ENCODE data around the gene SERPINB5.

The SERPINB5 gene

GRCh38 chr18:63470751-63471150 lies 6.0 kb upstream of the SERPINB5 start:
- no peaks in the 10 kb centered on the region for H3K4me1 ChIP-seq (ENCODE audit: insufficient read depth, low read length)
- H3K27me3 ChIP-seq (ENCODE audit: control insufficient read depth in 1 of 2, insufficient read depth in 2 of 2, low read length in 2 of 2) = no peaks in the 10 kb centered on the region
- no peaks in the 10 kb centered on the region for H3K36me3 ChIP-seq (ENCODE audit: insufficient read depth, low read length)
- H3K9ac ChIP-seq (ENCODE audit: low read length) = no peak overlapping the region
- no peaks in the 10 kb centered on the region for H3K9me3 ChIP-seq (ENCODE audit: low read length)
- H3K4me3 ChIP-seq (ENCODE audit: low read depth in 1 of 2, low read length in 2 of 2) = no peak overlapping the region
- no peak overlapping the region for H3K27ac ChIP-seq (ENCODE audit: low read depth, low read length)

GRCh38 chr18:63472380-63472779 lies 4.4 kb upstream of the SERPINB5 start:
- Histone ChIP-seq H3K27me3 (ENCODE audit: control insufficient read depth in 1 of 2, insufficient read depth in 2 of 2, low read length in 2 of 2) (no peaks in the 10 kb centered on the region), H3K36me3 (ENCODE audit: insufficient read depth, low read length) (no peaks in the 10 kb centered on the region), H3K9me3 (ENCODE audit: low read length) (no peaks in the 10 kb centered on the region), H3K27ac (ENCODE audit: low read depth, low read length) (no peak overlapping the region), H3K9ac (ENCODE audit: low read length) (no peak overlapping the region), H3K4me3 (ENCODE audit: low read depth in 1 of 2, low read length in 2 of 2) (no peak overlapping the region), H3K4me1 (ENCODE audit: insufficient read depth, low read length) (no peaks in the 10 kb centered on the region)

GRCh38 chr18:63477200-63477599 lies 442 bp downstream of the SERPINB5 start:
- Histone ChIP-seq H3K9me3 (ENCODE audit: low read length) (no peaks in the 10 kb centered on the region), H3K9ac (ENCODE audit: low read length) (no peak overlapping the region), H3K4me1 (ENCODE audit: insufficient read depth, low read length) (no peaks in the 10 kb centered on the region), H3K27me3 (ENCODE audit: control insufficient read depth in 1 of 2, insufficient read depth in 2 of 2, low read length in 2 of 2) (no peaks in the 10 kb centered on the region), H3K36me3 (ENCODE audit: insufficient read depth, low read length) (no peaks in the 10 kb centered on the region), H3K4me3 (ENCODE audit: low read depth in 1 of 2, low read length in 2 of 2) (no peak overlapping the region), H3K27ac (ENCODE audit: low read depth, low read length) (no peak overlapping the region)

GRCh38 chr18:63477968-63478367 lies 1.2 kb downstream of the SERPINB5 start:
- Histone ChIP-seq H3K36me3 (ENCODE audit: insufficient read depth, low read length) (no peaks in the 10 kb centered on the region), H3K4me3 (ENCODE audit: low read depth in 1 of 2, low read length in 2 of 2) (no peak overlapping the region), H3K27ac (ENCODE audit: low read depth, low read length) (no peak overlapping the region), H3K9ac (ENCODE audit: low read length) (no peak overlapping the region), H3K9me3 (ENCODE audit: low read length) (no peaks in the 10 kb centered on the region), H3K27me3 (ENCODE audit: control insufficient read depth in 1 of 2, insufficient read depth in 2 of 2, low read length in 2 of 2) (no peaks in the 10 kb centered on the region), H3K4me1 (ENCODE audit: insufficient read depth, low read length) (no peaks in the 10 kb centered on the region)

- Histone ChIP-seq H3K4me3 (ENCODE audit: low read depth in 1 of 2, low read length in 2 of 2) (no peak overlapping the region), H3K9me3 (ENCODE audit: low read length) (no peaks in the 10 kb centered on the region), H3K9ac (ENCODE audit: low read length) (no peak overlapping the region), H3K36me3 (ENCODE audit: insufficient read depth, low read length) (no peaks in the 10 kb centered on the region), H3K27me3 (ENCODE audit: control insufficient read depth in 1 of 2, insufficient read depth in 2 of 2, low read length in 2 of 2) (no peaks in the 10 kb centered on the region), H3K27ac (ENCODE audit: low read depth, low read length) (no peak overlapping the region), H3K4me1 (ENCODE audit: insufficient read depth, low read length) (no peaks in the 10 kb centered on the region)
These were observed 3.1 kb downstream of the SERPINB5 start for GRCh38 chr18:63479826-63480225.

GRCh38 chr18:63480476-63480875 lies 3.7 kb downstream of the SERPINB5 start:
- Histone ChIP-seq H3K9ac (ENCODE audit: low read length) (no peak overlapping the region), H3K36me3 (ENCODE audit: insufficient read depth, low read length) (no peaks in the 10 kb centered on the region), H3K4me3 (ENCODE audit: low read depth in 1 of 2, low read length in 2 of 2) (no peak overlapping the region), H3K27ac (ENCODE audit: low read depth, low read length) (no peak overlapping the region), H3K4me1 (ENCODE audit: insufficient read depth, low read length) (no peaks in the 10 kb centered on the region), H3K9me3 (ENCODE audit: low read length) (no peaks in the 10 kb centered on the region), H3K27me3 (ENCODE audit: control insufficient read depth in 1 of 2, insufficient read depth in 2 of 2, low read length in 2 of 2) (no peaks in the 10 kb centered on the region)

- Histone ChIP-seq H3K9me3 (ENCODE audit: low read length) (no peaks in the 10 kb centered on the region), H3K27me3 (ENCODE audit: control insufficient read depth in 1 of 2, insufficient read depth in 2 of 2, low read length in 2 of 2) (no peaks in the 10 kb centered on the region), H3K4me1 (ENCODE audit: insufficient read depth, low read length) (no peaks in the 10 kb centered on the region), H3K27ac (ENCODE audit: low read depth, low read length) (no peak overlapping the region), H3K4me3 (ENCODE audit: low read depth in 1 of 2, low read length in 2 of 2) (no peak overlapping the region), H3K9ac (ENCODE audit: low read length) (no peak overlapping the region), H3K36me3 (ENCODE audit: insufficient read depth, low read length) (no peaks in the 10 kb centered on the region)
These were observed 4.2 kb downstream of the SERPINB5 start for GRCh38 chr18:63480915-63481314.

GRCh38 chr18:63487676-63488075 lies 10.9 kb downstream of the SERPINB5 start:
- no peak overlapping the region for H3K4me3 ChIP-seq (ENCODE audit: low read depth in 1 of 2, low read length in 2 of 2)
- H3K27me3 ChIP-seq (ENCODE audit: control insufficient read depth in 1 of 2, insufficient read depth in 2 of 2, low read length in 2 of 2) = no peaks in the 10 kb centered on the region
- H3K9ac ChIP-seq (ENCODE audit: low read length) = no peak overlapping the region
- H3K4me1 ChIP-seq (ENCODE audit: insufficient read depth, low read length) = peaks cover 19% of the 10 kb centered on the region
- H3K9me3 ChIP-seq (ENCODE audit: low read length) = no peaks in the 10 kb centered on the region
- peak overlapping the region; percentile 42 for H3K27ac ChIP-seq (ENCODE audit: low read depth, low read length)
- H3K36me3 ChIP-seq (ENCODE audit: insufficient read depth, low read length) = no peaks in the 10 kb centered on the region

GRCh38 chr18:63488160-63488559 lies 11.4 kb downstream of the SERPINB5 start:
- peak overlapping the region; percentile 42 for H3K27ac ChIP-seq (ENCODE audit: low read depth, low read length)
- H3K27me3 ChIP-seq (ENCODE audit: control insufficient read depth in 1 of 2, insufficient read depth in 2 of 2, low read length in 2 of 2) = no peaks in the 10 kb centered on the region
- no peaks in the 10 kb centered on the region for H3K9me3 ChIP-seq (ENCODE audit: low read length)
- peaks cover 19% of the 10 kb centered on the region for H3K4me1 ChIP-seq (ENCODE audit: insufficient read depth, low read length)
- no peak overlapping the region for H3K9ac ChIP-seq (ENCODE audit: low read length)
- H3K36me3 ChIP-seq (ENCODE audit: insufficient read depth, low read length) = no peaks in the 10 kb centered on the region
- no peak overlapping the region for H3K4me3 ChIP-seq (ENCODE audit: low read depth in 1 of 2, low read length in 2 of 2)

- H3K9me3 ChIP-seq (ENCODE audit: low read length) = no peaks in the 10 kb centered on the region
- H3K36me3 ChIP-seq (ENCODE audit: insufficient read depth, low read length) = no peaks in the 10 kb centered on the region
- H3K27me3 ChIP-seq (ENCODE audit: control insufficient read depth in 1 of 2, insufficient read depth in 2 of 2, low read length in 2 of 2) = no peaks in the 10 kb centered on the region
- no peak overlapping the region for H3K9ac ChIP-seq (ENCODE audit: low read length)
- no peak overlapping the region for H3K4me3 ChIP-seq (ENCODE audit: low read depth in 1 of 2, low read length in 2 of 2)
- H3K27ac ChIP-seq (ENCODE audit: low read depth, low read length) = no peak overlapping the region
- H3K4me1 ChIP-seq (ENCODE audit: insufficient read depth, low read length) = peaks cover 16% of the 10 kb centered on the region
These were observed 16.1 kb downstream of the SERPINB5 start for GRCh38 chr18:63492851-63493250.

- Histone ChIP-seq H3K4me3 (ENCODE audit: low read depth in 1 of 2, low read length in 2 of 2) (no peak overlapping the region), H3K9ac (ENCODE audit: low read length) (no peak overlapping the region), H3K36me3 (ENCODE audit: insufficient read depth, low read length) (no peaks in the 10 kb centered on the region), H3K9me3 (ENCODE audit: low read length) (no peaks in the 10 kb centered on the region), H3K27ac (ENCODE audit: low read depth, low read length) (no peak overlapping the region), H3K4me1 (ENCODE audit: insufficient read depth, low read length) (no peaks in the 10 kb centered on the region), H3K27me3 (ENCODE audit: control insufficient read depth in 1 of 2, insufficient read depth in 2 of 2, low read length in 2 of 2) (no peaks in the 10 kb centered on the region)
These were observed 18.9 kb downstream of the SERPINB5 start for GRCh38 chr18:63495675-63496074.

- no peaks in the 10 kb centered on the region for H3K36me3 ChIP-seq (ENCODE audit: insufficient read depth, low read length)
- no peaks in the 10 kb centered on the region for H3K4me1 ChIP-seq (ENCODE audit: insufficient read depth, low read length)
- H3K27me3 ChIP-seq (ENCODE audit: control insufficient read depth in 1 of 2, insufficient read depth in 2 of 2, low read length in 2 of 2) = no peaks in the 10 kb centered on the region
- no peak overlapping the region for H3K9ac ChIP-seq (ENCODE audit: low read length)
- no peak overlapping the region for H3K27ac ChIP-seq (ENCODE audit: low read depth, low read length)
- H3K4me3 ChIP-seq (ENCODE audit: low read depth in 1 of 2, low read length in 2 of 2) = no peak overlapping the region
- H3K9me3 ChIP-seq (ENCODE audit: low read length) = no peaks in the 10 kb centered on the region
These were observed 29.0 kb downstream of the SERPINB5 start for GRCh38 chr18:63505566-63506335.
